H9 (cell line): ENCODE data around the gene SH3GLB2. TPM values are rescaled to one million over a fixed set of nuclear protein-coding genes. Genes with fewer than 3 reads are reported as not detected.

Experiments used
- DNase-seq: peaks from one replicate; pipeline ENCODE4 v3.0.0-alpha.2; 2017
- H2AFZ ChIP-seq: one replicate; pipeline ENCODE4 v1.6.1; 2013; ENCODE audit warnings: mild to moderate bottlenecking, low read length, control low read depth, moderate library complexity
- H2AK5ac ChIP-seq: 2 replicates; pipeline ENCODE4 v1.6.1; 2013; ENCODE audit warnings: low read length, control low read depth, mixed read lengths; ENCODE audit not compliant: insufficient read length
- H2BK120ac ChIP-seq: one replicate; pipeline ENCODE4 v1.6.1; 2013; ENCODE audit warnings: low read depth, mild to moderate bottlenecking, low read length, control low read depth, inconsistent platforms; ENCODE audit not compliant: poor library complexity, severe bottlenecking
- H2BK12ac ChIP-seq: 2 replicates; pipeline ENCODE4 v1.6.1; 2013; ENCODE audit warnings: low read length, control low read depth, mixed read lengths, low read depth; ENCODE audit not compliant: insufficient read length
- H2BK15ac ChIP-seq: 2 replicates; pipeline ENCODE4 v1.6.1; 2013; ENCODE audit warnings: low read depth, low read length, control low read depth
- H2BK20ac ChIP-seq: one replicate; pipeline ENCODE4 v1.6.1; 2013; ENCODE audit warnings: low read depth, mild to moderate bottlenecking, low read length, control low read depth, inconsistent platforms; ENCODE audit not compliant: poor library complexity, severe bottlenecking
- H2BK5ac ChIP-seq: 2 replicates; pipeline ENCODE4 v1.6.1; 2013; ENCODE audit warnings: low read length, control low read depth, mixed read lengths; ENCODE audit not compliant: insufficient read length
- H3K14ac ChIP-seq: 2 replicates; pipeline ENCODE4 v1.6.1; 2013; ENCODE audit warnings: low read length, control low read depth; ENCODE audit not compliant: insufficient read depth
- H3K18ac ChIP-seq: 2 replicates; pipeline ENCODE4 v1.6.1; 2013; ENCODE audit warnings: low read depth, mild to moderate bottlenecking, mixed read lengths, low read length, control low read depth; ENCODE audit not compliant: insufficient read length
- H3K23ac ChIP-seq: 2 replicates; pipeline ENCODE4 v1.6.1; 2013; ENCODE audit warnings: low read length, control low read depth, mixed read lengths, low read depth; ENCODE audit not compliant: insufficient read length
- H3K23me2 ChIP-seq: 2 replicates; pipeline ENCODE4 v1.6.1; 2013; ENCODE audit warnings: low read depth, mild to moderate bottlenecking, mixed read lengths, low read length, control low read depth; ENCODE audit not compliant: insufficient read length, poor library complexity, severe bottlenecking
- H3K27ac ChIP-seq: 2 replicates; pipeline ENCODE4 v1.5.1; 2013; ENCODE audit warnings: low read length, control low read depth, mixed read lengths, low read depth; ENCODE audit not compliant: insufficient read length
- H3K27me3 ChIP-seq: 2 replicates; pipeline ENCODE4 v1.6.1; 2013; ENCODE audit warnings: low read length, control low read depth, inconsistent platforms; ENCODE audit not compliant: insufficient read depth
- H3K4ac ChIP-seq: 2 replicates; pipeline ENCODE4 v1.6.1; 2013; ENCODE audit warnings: low read depth, mild to moderate bottlenecking, control low read depth, inconsistent platforms, low read length, moderate library complexity
- H3K4me1 ChIP-seq: 2 replicates; pipeline ENCODE4 v1.6.1; 2013; ENCODE audit warnings: low read length, control low read depth, inconsistent platforms; ENCODE audit not compliant: insufficient read depth
- H3K4me2 ChIP-seq: 2 replicates; pipeline ENCODE4 v1.6.1; 2013; ENCODE audit warnings: low read length, control low read depth, mixed read lengths; ENCODE audit not compliant: insufficient read length, insufficient read depth
- H3K56ac ChIP-seq: 2 replicates; pipeline ENCODE4 v1.6.1; 2013; ENCODE audit warnings: low read depth, mild to moderate bottlenecking, mixed read lengths, low read length, control low read depth; ENCODE audit not compliant: insufficient read length
- H3K79me1 ChIP-seq: 2 replicates; pipeline ENCODE4 v1.6.1; 2013; ENCODE audit warnings: low read depth, mild to moderate bottlenecking, moderate library complexity, low read length, control low read depth, inconsistent platforms; ENCODE audit not compliant: insufficient read depth, poor library complexity, severe bottlenecking
- H3K79me2 ChIP-seq: 2 replicates; pipeline ENCODE4 v1.6.1; 2013; ENCODE audit warnings: low read length, control low read depth, inconsistent platforms; ENCODE audit not compliant: insufficient read depth
- H3K9ac ChIP-seq: 2 replicates; pipeline ENCODE4 v1.6.1; 2013; ENCODE audit warnings: low read length, control low read depth, mixed read lengths; ENCODE audit not compliant: insufficient read length; ENCODE audit errors: extremely low read depth
- H3K9me3 ChIP-seq: one replicate; pipeline ENCODE4 v1.6.1; 2013; ENCODE audit warnings: low read depth, low read length, inconsistent platforms; ENCODE audit not compliant: control insufficient read depth
- H3T11ph ChIP-seq: one replicate; pipeline ENCODE4 v1.6.1; 2013; ENCODE audit warnings: mild to moderate bottlenecking, low read length, control low read depth, inconsistent platforms
- H4K20me1 ChIP-seq: one replicate; pipeline ENCODE4 v1.6.1; 2013; ENCODE audit not compliant: control insufficient read depth, insufficient read length, insufficient read depth
- H4K5ac ChIP-seq: 2 replicates; pipeline ENCODE4 v1.6.1; 2013; ENCODE audit warnings: low read depth, mild to moderate bottlenecking, mixed read lengths, low read length, control low read depth; ENCODE audit not compliant: insufficient read length
- H4K8ac ChIP-seq: replicated peaks from 2 replicates; pipeline ENCODE4 v1.6.1; 2013; ENCODE audit warnings: low read length, control low read depth, mixed read lengths, low read depth; ENCODE audit not compliant: insufficient read length
- H4K91ac ChIP-seq: 2 replicates; pipeline ENCODE4 v1.6.1; 2013; ENCODE audit warnings: low read depth, mild to moderate bottlenecking, moderate library complexity, mixed read lengths, low read length, control low read depth; ENCODE audit not compliant: insufficient read length
- H3K27ac Mint-ChIP-seq, 3 experiments: 2 replicates in 2 of 3; 3 replicates in 1 of 3; pipeline ENCODE4 v1.8.0; 2020 to 2021; ENCODE audit warnings: mixed read lengths in 3 of 3, mild to moderate bottlenecking in 1 of 3, moderate library complexity in 1 of 3
- H3K27me3 Mint-ChIP-seq: 2 replicates; pipeline ENCODE4 v1.8.0; 2021; ENCODE audit warnings: low read depth, mild to moderate bottlenecking, moderate library complexity, mixed read lengths
- H3K36me3 Mint-ChIP-seq, 3 experiments: 2 replicates in 2 of 3; 3 replicates in 1 of 3; pipeline ENCODE4 v1.8.0; 2020 to 2021; ENCODE audit warnings: low read depth in 3 of 3, mixed read lengths in 3 of 3; ENCODE audit not compliant: insufficient read depth in 1 of 3
- H3K4me1 Mint-ChIP-seq, 2 experiments: 2 replicates each; pipeline ENCODE4 v1.8.0; 2020; ENCODE audit warnings: mixed read lengths in 2 of 2
- H3K4me3 Mint-ChIP-seq, 2 experiments: 2 replicates in 1 of 2; 3 replicates in 1 of 2; pipeline ENCODE4 v1.8.0; 2020 to 2021; ENCODE audit warnings: mild to moderate bottlenecking in 2 of 2, mixed read lengths in 2 of 2, moderate library complexity in 1 of 2
- H3K9me3 Mint-ChIP-seq, 2 experiments: 2 replicates in 1 of 2; 3 replicates in 1 of 2; pipeline ENCODE4 v1.8.0; 2020; ENCODE audit warnings: mild to moderate bottlenecking in 2 of 2, mixed read lengths in 2 of 2, moderate library complexity in 1 of 2
- whole genome bisulfite sequencing: extraction: QIAGEN DNeasy Blood & Tissue Kit; methylation state at CpG from one replicate; pipeline ENCODE4 v1.1.7; 2013; ENCODE audit warnings: missing lambda C conversion rate, low lambda C conversion rate, mixed read lengths; ENCODE audit not compliant: insufficient read length; ENCODE audit errors: extremely low coverage; 5-methylcytosine and 5-hydroxymethylcytosine counted together
- total RNA-seq: library from RNA; stranded (reverse); gene quantifications from 2 replicates; pipeline ENCODE4 v1.2.1, GENCODE V29; 2021
- TF ChIP-seq, protein P1 (sequence below): fragments of 200-600 bp; sonication (generic); conservative IDR thresholded peaks from 3 replicates; pipeline ENCODE4 v1.8.0; 2021; ENCODE audit warnings: antibody characterized with exemption, mild to moderate bottlenecking

SH3GLB2 gene
- total RNA-seq, 1 experiment from 2014 or later = 69.5 TPM

DNA sequence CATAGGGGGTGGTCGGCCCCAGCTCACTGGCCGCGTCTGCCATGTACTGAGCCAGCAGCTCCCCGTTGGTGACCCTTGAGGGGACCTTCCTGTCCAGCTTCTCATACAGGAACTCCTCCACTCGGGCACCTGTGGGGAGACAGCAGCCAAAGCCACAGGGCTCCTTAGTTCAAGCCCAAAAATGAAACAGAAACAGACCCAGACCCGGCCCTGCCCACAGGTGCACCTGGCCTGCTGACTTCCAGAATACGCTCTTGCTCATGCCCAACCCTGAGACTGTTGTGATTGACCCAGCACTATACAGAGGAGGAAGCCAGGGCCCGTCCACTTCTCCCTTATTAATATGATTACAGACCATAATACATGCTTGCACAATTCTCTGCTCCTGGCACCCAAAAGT is 7.0 kb downstream of the SH3GLB2 start:
- Mint-ChIP-seq H3K9me3 (no peaks in the 10 kb centered on the region), H3K27me3 (no peaks in the 10 kb centered on the region; the same call in 1 of the 2 replicates), H3K4me3 (no peak overlapping the region; a peak in 1 of 5 replicates), H3K36me3 (peaks cover 8 to 26% (median 11%) of the 10 kb centered on the region in 3 experiments; a peak in 6 of 7 replicates), H3K27ac (peak overlapping the region in 1 of 3 experiments; percentile 91; a peak in 4 of 7 replicates), H3K4me1 (peaks cover 6 to 24% of the 10 kb centered on the region in 2 experiments; a peak in 3 of 4 replicates)
- Histone ChIP-seq H2BK15ac (no peak overlapping the region), H2BK20ac (no peak overlapping the region), H3K4me2 (no peak overlapping the region), H3K4me1 (no peaks in the 10 kb centered on the region; the same call in 1 of the 2 replicates), H2BK12ac (no peak overlapping the region), H2BK120ac (no peak overlapping the region), H4K5ac (no peak overlapping the region), H3K56ac (no peak overlapping the region), H2AFZ (no peak overlapping the region), H3T11ph (no peak overlapping the region), H3K27me3 (no peaks in the 10 kb centered on the region), H3K23me2 (peaks cover 3% of the 10 kb centered on the region), H3K23ac (no peak overlapping the region), H4K20me1 (no peaks in the 10 kb centered on the region), H4K91ac (no peak overlapping the region), H3K18ac (no peak overlapping the region), H3K9ac (no peak overlapping the region), H3K14ac (no peak overlapping the region), H3K79me1 (peaks cover 10% of the 10 kb centered on the region), H2AK5ac (no peak overlapping the region), H3K79me2 (no peaks in the 10 kb centered on the region), H3K4ac (no peak overlapping the region), H4K8ac (no peak overlapping the region), H2BK5ac (no peak overlapping the region), H3K27ac (no peak overlapping the region), H3K9me3 (no peaks in the 10 kb centered on the region)
- WGBS = no CpG with 5 or more reads among the region's 8 CpGs
- DNase-seq = no peak
- TF ChIP-seq, protein P1, sequence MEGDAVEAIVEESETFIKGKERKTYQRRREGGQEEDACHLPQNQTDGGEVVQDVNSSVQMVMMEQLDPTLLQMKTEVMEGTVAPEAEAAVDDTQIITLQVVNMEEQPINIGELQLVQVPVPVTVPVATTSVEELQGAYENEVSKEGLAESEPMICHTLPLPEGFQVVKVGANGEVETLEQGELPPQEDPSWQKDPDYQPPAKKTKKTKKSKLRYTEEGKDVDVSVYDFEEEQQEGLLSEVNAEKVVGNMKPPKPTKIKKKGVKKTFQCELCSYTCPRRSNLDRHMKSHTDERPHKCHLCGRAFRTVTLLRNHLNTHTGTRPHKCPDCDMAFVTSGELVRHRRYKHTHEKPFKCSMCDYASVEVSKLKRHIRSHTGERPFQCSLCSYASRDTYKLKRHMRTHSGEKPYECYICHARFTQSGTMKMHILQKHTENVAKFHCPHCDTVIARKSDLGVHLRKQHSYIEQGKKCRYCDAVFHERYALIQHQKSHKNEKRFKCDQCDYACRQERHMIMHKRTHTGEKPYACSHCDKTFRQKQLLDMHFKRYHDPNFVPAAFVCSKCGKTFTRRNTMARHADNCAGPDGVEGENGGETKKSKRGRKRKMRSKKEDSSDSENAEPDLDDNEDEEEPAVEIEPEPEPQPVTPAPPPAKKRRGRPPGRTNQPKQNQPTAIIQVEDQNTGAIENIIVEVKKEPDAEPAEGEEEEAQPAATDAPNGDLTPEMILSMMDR = no peak
